ENCODE measurements around the gene PPL. TPM values are rescaled to one million over a fixed set of nuclear protein-coding genes. Genes with fewer than 3 reads are reported as not detected.

Gene PPL
- total and polyA plus RNA-seq, 2 of the 8 experiments (the other 6 are each of a cell fraction or from before 2014, with no cell fraction given) = 11.3 to 29.5 TPM

GRCh38 chr16:4957720-4958509 lies 21.0 kb upstream of the PPL start, which contains the start of gene SEC14L5 (continued):
- TF ChIP-seq USF2 (IDR thresholded peaks at IDR 0.05; ENCODE audit: low read length) (no peak), NRF1 (IDR thresholded peaks at IDR 0.05; ENCODE audit: low read depth, low read length) (no peak), TCF12 (IDR thresholded peaks at IDR 0.05; ENCODE audit: low read depth, low read length) (0 out of 2 replicates have a peak, but pooled peaks have one; percentile 37), TEAD4 (IDR thresholded peaks at IDR 0.05; ENCODE audit: low read depth, low read length) (no peak)

Data from H1 (cell line).